Choroid plexus epithelial cell (primary cell): ENCODE data around the gene CES5A.
"Not testable (repeated sequence)": the region's sequence is repeated elsewhere in the genome, so short reads cannot be mapped to it uniquely, and the experiment has no call there.

Experiments
- DNase-seq: peaks from one replicate; pipeline ENCODE4 v3.0.0-alpha.2; 2010; ENCODE audit warnings: low read depth
- H3K4me3 ChIP-seq: 2 replicates; pipeline ENCODE4 v1.5.1; 2011; ENCODE audit warnings: low read depth, mild to moderate bottlenecking, control low read depth, low read length, moderate library complexity
- CTCF ChIP-seq: conservative IDR thresholded peaks from 2 replicates; pipeline ENCODE4 v1.5.1; 2011; ENCODE audit warnings: low read depth, mild to moderate bottlenecking, control low read depth, inconsistent platforms, low read length, moderate library complexity

The CES5A gene

GRCh38 chr16:55832425-55832772, 42.8 kb downstream of the CES5A start:
- DNase-seq, result no peak
- no peak overlapping the region for H3K4me3 ChIP-seq
- TF ChIP-seq CTCF, result no peak

GRCh38 chr16:55830658-55831294, 44.4 kb downstream of the CES5A start:
- DNase-seq, result no peak
- no peak overlapping the region for H3K4me3 ChIP-seq
- TF ChIP-seq CTCF, result no peak

GRCh38 chr16:55829232-55829631, 45.9 kb downstream of the CES5A start:
- not testable (repeated sequence) for H3K4me3 ChIP-seq, DNase-seq

GRCh38 chr16:55828680-55829079, 46.5 kb downstream of the CES5A start:
- no peak for TF ChIP-seq CTCF
- H3K4me3 ChIP-seq, result no peak overlapping the region
- DNase-seq, result no peak

GRCh38 chr16:55825115-55825728, 50.0 kb downstream of the CES5A start:
- H3K4me3 ChIP-seq, result no peak overlapping the region
- DNase-seq, result no peak
- TF ChIP-seq CTCF, result no peak

- no peak for TF ChIP-seq CTCF
- DNase-seq, result no peak
- no peak overlapping the region for H3K4me3 ChIP-seq
Observed at GRCh38 chr16:55824473-55825000, 50.6 kb downstream of the CES5A start.

GRCh38 chr16:55822280-55822810, 52.8 kb downstream of the CES5A start:
- no peak for TF ChIP-seq CTCF
- H3K4me3 ChIP-seq, result no peak overlapping the region
- no peak for DNase-seq
